Body of pancreas (tissue), 4 donors: ENCODE measurements around the gene CRYAA. TPM values are rescaled to one million over a fixed set of nuclear protein-coding genes. Genes with fewer than 3 reads are reported as not detected.
A peak's percentile ranks its signal among the peaks of the same experiment; 100 is the strongest.

Experiments used
- ATAC-seq: fragments of 150-250 bp; one replicate; pipeline ENCODE4 v1.9.1; 2016
- DNase-seq, 4 donors: peaks; one replicate each; pipeline ENCODE4 v3.0.0-alpha.2; 2019
- H3K27ac ChIP-seq, 4 donors: fragments of 200-600 bp; sonication (generic); 1 replicate in 3 of 4; 2 replicates in 1 of 4; pipeline versions ENCODE4 v1.5.1 to v1.6.1; 2016 to 2019; ENCODE audit warnings: mild to moderate bottlenecking in 1 of 4, mixed read lengths in 1 of 4, moderate library complexity in 1 of 4
- H3K27me3 ChIP-seq, 2 donors: fragments of 200-600 bp; sonication (generic); one replicate each; pipeline ENCODE4 v1.6.0; 2016; ENCODE audit warnings: mild to moderate bottlenecking in 1 of 2
- H3K36me3 ChIP-seq, 2 donors: fragments of 200-600 bp; sonication (generic); replicated peaks in 1 of 2; 2 replicates each; pipeline ENCODE4 v1.5.1; 2016; ENCODE audit warnings: low read depth in 2 of 2; ENCODE audit not compliant: insufficient read depth in 1 of 2
- H3K4me1 ChIP-seq: fragments of 200-600 bp; sonication (generic); one replicate; pipeline ENCODE4 v1.6.0; 2016
- H3K4me3 ChIP-seq, 2 donors: fragments of 200-600 bp; sonication (generic); 1 replicate in 1 of 2; 2 replicates in 1 of 2; pipeline ENCODE4 v1.5.1; 2016 to 2019
- H3K9me3 ChIP-seq, 3 donors: fragments of 200-600 bp; sonication (generic); 1 replicate in 2 of 3; 2 replicates in 1 of 3; pipeline ENCODE4 v1.5.1; 2016
- POLR2A ChIP-seq, 3 donors: fragments of 450-650 bp; IDR thresholded peaks; one replicate each; pipeline ENCODE4 v1.6.1; 2016; ENCODE audit warnings: antibody characterized with exemption in 3 of 3, mild to moderate bottlenecking in 2 of 3
- WGBS, 2 donors: methylation state at CpG; one replicate each; pipeline ENCODE4 v1.1.5; 2017; 5-methylcytosine and 5-hydroxymethylcytosine counted together
- intact Hi-C: fragments of 100-400 bp; cut with DNase I; formaldehyde crosslinking; loops from one replicate; pipeline ENCODE4 v1.15.1; 2023
- total RNA-seq, 2 donors: library from RNA; depleted of rRNA; stranded (reverse); fragments of >200 nt; gene quantifications; one replicate each; pipeline ENCODE4 v1.1.0, GENCODE V29; 2016
- TF ChIP-seq, protein P1 (sequence below), 7 experiments: fragments of 450-650 bp in 4 of 7; fragments of 200-600 bp in 3 of 7; sonication (generic) in 3 of 7; IDR thresholded peaks; one replicate each; pipeline ENCODE4 v1.5.1; 2016 to 2019; ENCODE audit warnings: antibody characterized with exemption in 7 of 7

CRYAA gene
- total RNA-seq, 2 donors from 2014 or later = not detected

DNA sequence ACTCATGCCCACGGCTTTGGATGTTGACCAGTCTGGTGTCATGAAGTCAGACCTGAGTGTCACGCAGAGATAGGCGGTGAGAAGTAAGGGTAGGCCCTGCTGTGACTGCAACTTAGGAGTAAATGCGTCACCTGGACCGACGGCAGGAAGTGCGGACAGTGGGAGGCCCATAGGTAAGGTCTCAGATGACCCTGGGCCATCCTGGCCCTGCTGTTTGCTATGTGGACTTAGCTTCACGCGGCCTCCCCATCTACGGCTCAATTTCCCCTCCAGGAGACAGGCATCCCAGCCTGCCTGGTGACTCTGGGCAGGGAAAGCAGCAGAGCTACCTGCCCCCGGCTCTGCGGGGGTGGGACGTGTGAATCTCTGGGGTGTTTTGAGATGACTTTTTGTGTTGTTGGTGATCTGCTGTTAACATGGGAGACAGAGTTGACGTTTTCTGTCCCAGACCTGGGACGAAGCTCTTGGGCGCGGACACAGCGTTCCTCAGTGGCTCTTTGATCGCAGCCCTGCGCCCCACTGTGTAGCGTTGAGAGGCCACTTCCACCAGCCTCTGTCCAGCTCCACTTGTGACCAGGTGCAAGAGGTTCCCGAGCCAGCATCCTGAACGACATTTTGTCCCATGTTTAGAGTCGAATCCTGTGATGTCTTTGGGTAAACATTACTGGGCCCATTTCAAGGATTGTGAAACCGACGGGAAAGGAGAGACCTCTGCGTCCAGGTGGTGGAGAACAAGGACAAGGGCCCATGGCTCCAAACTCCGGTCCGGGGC is 39.9 kb downstream of the CRYAA start:
- intact Hi-C loops = no loop called here
- no peak overlapping the region for H3K4me3 ChIP-seq
- peaks cover 17% of the 10 kb centered on the region for H3K4me1 ChIP-seq
- H3K27ac ChIP-seq = no peak overlapping the region
- WGBS, 2 donors = 75 to 85% methylated on average over 15 to 29 of the region's 29 CpGs
- no peak for ATAC-seq
- H3K27me3 ChIP-seq = no peaks in the 10 kb centered on the region
- H3K9me3 ChIP-seq = no peaks in the 10 kb centered on the region
- TF ChIP-seq, protein P1, sequence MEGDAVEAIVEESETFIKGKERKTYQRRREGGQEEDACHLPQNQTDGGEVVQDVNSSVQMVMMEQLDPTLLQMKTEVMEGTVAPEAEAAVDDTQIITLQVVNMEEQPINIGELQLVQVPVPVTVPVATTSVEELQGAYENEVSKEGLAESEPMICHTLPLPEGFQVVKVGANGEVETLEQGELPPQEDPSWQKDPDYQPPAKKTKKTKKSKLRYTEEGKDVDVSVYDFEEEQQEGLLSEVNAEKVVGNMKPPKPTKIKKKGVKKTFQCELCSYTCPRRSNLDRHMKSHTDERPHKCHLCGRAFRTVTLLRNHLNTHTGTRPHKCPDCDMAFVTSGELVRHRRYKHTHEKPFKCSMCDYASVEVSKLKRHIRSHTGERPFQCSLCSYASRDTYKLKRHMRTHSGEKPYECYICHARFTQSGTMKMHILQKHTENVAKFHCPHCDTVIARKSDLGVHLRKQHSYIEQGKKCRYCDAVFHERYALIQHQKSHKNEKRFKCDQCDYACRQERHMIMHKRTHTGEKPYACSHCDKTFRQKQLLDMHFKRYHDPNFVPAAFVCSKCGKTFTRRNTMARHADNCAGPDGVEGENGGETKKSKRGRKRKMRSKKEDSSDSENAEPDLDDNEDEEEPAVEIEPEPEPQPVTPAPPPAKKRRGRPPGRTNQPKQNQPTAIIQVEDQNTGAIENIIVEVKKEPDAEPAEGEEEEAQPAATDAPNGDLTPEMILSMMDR (IDR thresholded peaks at IDR 0.05) = no peak
- no peak for TF ChIP-seq POLR2A (IDR thresholded peaks at IDR 0.05)
- H3K36me3 ChIP-seq = no peaks in the 10 kb centered on the region
- peak in 1 of 4 donors; percentile 8 for DNase-seq

DNA sequence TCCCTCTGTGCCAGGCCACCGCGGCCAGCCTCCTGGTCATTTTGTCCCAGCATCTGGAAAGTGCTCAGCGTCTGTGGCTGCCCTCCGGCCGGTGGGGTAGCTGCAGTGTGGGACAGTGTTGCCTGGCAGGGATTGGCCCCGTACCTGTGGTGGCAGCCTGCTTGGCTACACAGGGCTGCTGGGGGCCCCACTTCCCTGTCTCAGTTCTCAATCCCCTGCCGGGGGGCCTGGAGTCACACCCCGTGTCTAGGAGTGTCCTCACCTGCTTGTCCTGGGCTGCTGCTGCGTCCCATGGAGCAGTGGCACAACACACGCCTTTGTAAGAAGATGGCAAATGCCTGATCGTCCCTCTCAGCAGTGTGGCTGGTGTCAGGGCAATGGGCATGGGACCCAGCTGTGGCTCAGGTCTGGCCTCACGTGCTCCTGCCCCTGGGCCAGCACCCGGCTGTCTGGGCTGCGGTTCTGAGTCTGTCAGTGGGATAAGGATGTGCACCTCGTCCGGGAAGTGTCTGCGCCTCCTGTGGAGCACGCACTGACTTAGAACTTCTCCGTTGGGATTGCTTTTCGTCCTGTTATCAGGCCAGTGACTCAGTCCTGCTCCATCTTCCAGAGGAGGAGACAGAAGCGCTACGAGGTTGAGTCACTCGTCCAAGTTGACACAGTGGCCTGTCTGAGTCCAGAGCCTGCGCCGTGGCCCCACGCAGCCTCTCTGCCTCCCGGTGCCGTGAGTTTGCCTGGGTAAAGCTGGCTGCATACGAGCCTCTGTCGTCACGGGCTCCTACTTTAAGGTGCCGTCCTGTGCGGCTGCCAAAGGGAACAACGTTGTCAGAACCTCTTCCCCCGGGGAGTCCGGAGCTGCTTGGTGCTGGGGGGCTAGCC is 41.0 kb downstream of the CRYAA start:
- Histone ChIP-seq H3K4me3 (no peak overlapping the region), H3K9me3 (no peaks in the 10 kb centered on the region), H3K27ac (peak overlapping the region in 1 of 4 donors; percentile 36), H3K27me3 (no peaks in the 10 kb centered on the region), H3K36me3 (no peaks in the 10 kb centered on the region), H3K4me1 (peaks cover 17% of the 10 kb centered on the region)
- peak in 1 of 4 donors; percentile 10 for DNase-seq
- 84 to 94% methylated on average over 7 to 36 of the region's 36 CpGs for WGBS, 2 donors
- TF ChIP-seq, protein P1 (IDR thresholded peaks at IDR 0.05) = no peak
- TF ChIP-seq POLR2A (IDR thresholded peaks at IDR 0.05) = no peak
- intact Hi-C loops = no loop called here
- no peak for ATAC-seq

DNA sequence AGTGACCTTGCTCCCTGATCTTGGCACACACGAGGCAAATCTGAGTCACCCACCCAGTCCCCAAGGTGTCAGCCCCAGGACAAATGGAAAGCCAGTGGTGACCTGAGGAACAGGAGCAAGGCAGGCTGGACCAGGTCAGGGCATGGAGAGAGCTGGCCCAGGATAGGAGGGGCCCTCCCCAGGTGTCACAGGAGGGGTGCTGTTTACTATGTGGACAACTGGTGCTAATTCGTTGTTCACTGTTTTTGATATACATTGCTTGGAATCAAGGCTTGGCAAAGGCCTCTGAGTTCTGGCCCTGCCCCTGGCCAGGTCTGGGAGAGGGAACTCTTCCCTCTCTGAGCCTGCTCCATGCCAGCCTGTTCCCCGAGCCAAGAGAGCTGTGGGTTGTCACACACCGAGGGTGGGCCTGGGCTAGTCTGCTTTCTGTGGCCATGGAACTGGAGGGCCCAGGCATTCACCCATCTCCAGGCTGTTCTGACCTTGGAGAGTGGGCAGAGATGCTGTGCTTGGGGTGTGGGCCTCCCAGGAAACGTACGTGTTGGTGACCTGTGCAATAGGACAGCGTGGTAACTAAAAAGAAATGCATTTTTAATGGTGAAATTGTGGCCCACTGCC is 41.8 kb downstream of the CRYAA start:
- H3K4me3 ChIP-seq = no peak overlapping the region
- TF ChIP-seq POLR2A (IDR thresholded peaks at IDR 0.05) = no peak
- TF ChIP-seq, protein P1 (IDR thresholded peaks at IDR 0.05) = no peak
- H3K36me3 ChIP-seq = no peaks in the 10 kb centered on the region
- no peaks in the 10 kb centered on the region for H3K9me3 ChIP-seq
- peak in 1 of 4 donors; percentile 24 for DNase-seq
- H3K27me3 ChIP-seq = no peaks in the 10 kb centered on the region
- peak; percentile 3 for ATAC-seq
- WGBS, 2 donors = 51 to 53% methylated on average over 6 to 7 of the region's 7 CpGs
- peaks cover 17% of the 10 kb centered on the region for H3K4me1 ChIP-seq
- intact Hi-C loops = no loop called here
- H3K27ac ChIP-seq = peak overlapping the region in 3 of 4 donors; percentile 36 to 45 (median 38)

DNA sequence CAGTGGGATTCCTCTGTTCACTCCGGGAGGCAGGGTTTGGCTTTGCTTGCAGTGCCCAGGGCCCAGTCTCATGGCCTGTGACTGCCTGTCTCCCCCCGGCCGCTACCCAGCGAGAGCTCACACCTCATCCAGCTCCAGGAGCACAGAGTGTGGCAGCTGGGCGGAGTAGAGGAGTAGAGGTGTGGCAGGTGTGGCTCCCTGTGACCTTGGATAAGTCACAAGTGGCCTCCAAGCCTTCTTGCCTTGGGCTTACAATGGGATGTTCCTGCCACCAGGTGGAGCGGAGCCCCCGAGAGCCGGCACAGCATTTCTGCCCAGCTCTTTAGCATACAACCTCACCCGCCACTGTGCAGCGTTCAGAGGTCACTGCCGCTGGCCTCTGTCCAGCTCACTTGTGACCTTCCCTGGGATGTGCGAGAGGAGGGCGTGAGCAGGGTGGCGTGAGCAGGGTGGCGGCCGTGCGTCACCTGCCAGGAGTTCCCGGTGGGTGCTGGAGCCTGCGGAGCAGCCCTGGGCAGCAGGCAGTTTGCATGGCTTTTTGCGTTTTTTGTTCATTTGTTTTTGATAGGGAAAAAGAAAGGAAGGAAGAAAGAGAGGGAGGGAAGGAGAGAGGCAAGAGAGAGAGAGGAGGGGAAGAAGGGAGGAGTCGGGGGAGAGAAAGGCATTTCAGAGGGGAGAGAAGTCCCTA is 42.4 kb downstream of the CRYAA start:
- H3K4me3 ChIP-seq = no peak overlapping the region
- ATAC-seq = peak; percentile 83
- peak overlapping the region; percentile 15 to 38 (median 30) for H3K27ac ChIP-seq
- H3K36me3 ChIP-seq = no peaks in the 10 kb centered on the region
- no peaks in the 10 kb centered on the region for H3K9me3 ChIP-seq
- intact Hi-C loops = no loop called here
- H3K27me3 ChIP-seq = no peaks in the 10 kb centered on the region
- 16 to 29% methylated on average over 13 to 21 of the region's 21 CpGs for WGBS, 2 donors
- peaks cover 17% of the 10 kb centered on the region for H3K4me1 ChIP-seq
- peak; percentile 61 to 80 (median 78) for DNase-seq
- TF ChIP-seq POLR2A (IDR thresholded peaks at IDR 0.05) = no peak
- TF ChIP-seq, protein P1 (IDR thresholded peaks at IDR 0.05) = peak in 6 of 7 experiments; percentile 17 to 55 (median 42)
